Hepatic stellate cell (primary cell): ENCODE measurements around the gene ACSS1.

Experiments used
- DNase-seq: peaks from one replicate; pipeline ENCODE4 v3.0.0; 2011; ENCODE audit warnings: low spot score

Gene ACSS1

DNA sequence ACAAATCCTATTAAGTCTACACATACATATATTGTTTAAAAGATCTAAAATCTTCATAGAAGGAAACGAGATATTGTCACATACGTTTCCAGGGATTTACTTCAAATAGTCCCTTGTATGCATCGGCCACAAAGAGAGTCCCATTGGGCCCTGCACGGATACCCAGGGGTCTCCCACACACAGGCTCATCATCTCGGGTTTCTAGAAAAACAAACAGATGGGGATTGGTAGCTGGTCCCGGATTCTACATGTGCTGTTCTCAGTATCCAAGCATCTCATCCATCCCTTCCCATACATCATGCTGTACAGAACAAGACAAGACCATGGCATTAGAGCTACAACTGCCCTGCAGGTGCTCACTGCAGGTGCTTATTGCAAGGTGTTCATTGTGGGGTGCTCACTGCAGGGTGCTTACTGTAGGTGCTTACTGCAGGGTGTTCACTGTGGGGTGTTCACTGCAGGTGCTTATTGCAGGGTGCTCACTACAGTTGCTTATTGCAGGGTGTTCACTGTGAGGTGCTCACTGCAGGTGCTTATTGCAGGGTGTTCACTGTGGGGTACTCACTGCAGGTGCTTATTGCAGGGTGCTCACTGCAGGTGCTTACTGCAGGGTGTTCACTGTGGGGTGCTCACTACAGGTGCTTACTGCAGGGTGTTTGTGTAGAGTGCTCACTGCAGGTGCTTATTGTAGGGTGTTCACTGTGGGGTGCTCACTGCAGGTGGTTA, 86.4 kb downstream of the ACSS1 start:
- no peak for DNase-seq

- no peak for DNase-seq
These were observed 87.2 kb downstream of the ACSS1 start for GRCh38 chr20:24970754-24971153.

- DNase-seq, result no peak
These were observed 87.8 kb downstream of the ACSS1 start for GRCh38 chr20:24970030-24970553.

- DNase-seq, result no peak
These were observed 88.5 kb downstream of the ACSS1 start for GRCh38 chr20:24969186-24970029.

- DNase-seq, result no peak
These were observed 89.6 kb downstream of the ACSS1 start for GRCh38 chr20:24968278-24968800.

DNA sequence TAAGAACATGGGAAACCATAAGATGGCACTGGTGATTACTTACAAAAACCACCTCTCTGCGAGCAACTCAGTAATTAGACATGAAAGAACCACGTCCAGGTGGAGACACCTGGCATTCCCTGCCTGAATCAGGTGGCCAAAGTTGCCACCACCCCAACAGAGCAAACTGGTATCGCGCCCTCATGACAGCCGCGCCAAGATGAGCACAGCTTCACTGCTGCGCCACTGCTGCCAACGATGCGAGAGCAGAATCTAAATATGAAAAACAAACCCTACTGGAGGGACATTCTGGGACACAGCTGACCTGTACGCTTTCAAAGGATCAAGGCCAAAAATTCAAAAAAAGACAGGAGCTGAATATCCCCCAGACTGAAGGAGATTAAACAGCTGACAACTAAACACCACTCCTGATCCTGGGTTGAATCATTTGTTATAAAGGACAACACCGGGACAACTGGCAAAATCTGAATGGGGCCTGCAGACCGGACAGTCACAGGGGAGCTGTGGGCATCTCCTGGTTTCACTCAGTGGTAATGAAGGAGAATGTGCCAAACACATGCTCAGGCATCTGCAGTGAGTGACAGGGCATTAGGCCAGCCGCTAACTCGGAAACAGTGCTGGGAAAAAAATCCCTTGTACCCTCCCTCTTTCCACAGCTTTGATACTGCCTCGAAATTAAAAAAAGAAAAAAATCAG, 91.5 kb downstream of the ACSS1 start:
- no peak for DNase-seq

DNA sequence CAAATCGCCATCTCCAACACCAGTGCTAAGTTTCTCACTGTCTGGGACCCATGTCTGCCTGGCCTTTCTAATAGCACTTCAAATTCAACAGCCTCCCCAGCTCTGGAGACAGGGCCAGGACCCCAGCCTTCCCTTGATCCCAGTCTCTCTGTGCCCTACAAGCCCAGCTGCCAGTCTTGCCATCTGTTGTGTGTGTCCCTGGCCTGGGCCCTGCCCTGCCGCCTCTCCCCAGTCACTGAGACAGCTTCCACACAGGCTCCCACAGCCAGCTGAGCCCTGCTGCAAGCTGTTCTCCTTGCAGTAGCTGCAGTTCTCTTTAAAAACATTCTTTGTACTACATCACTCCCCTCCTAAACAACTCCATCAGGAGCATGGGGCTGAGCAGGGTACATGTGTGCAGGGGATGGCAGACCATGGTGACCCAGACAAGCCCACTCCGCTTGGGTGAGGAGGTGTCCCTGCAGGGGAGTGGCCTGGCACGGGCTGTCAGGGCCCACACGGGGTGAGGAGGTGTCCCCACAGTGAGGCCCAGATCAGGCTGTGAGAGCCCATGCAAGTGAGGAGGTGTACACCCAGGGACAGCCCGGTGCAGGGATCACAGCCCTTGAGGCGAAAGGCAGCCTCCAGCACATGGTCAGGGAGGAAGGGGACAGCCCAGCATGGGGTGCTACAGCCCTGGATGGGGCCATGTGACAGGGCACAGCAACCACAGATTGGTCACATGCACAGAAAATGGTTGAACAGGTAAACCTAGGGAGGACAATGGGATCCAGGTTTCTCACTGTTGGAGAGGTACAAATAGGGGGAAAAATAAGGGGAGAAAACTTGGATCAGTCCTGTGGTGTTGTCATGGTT, 92.6 kb downstream of the ACSS1 start:
- DNase-seq, result no peak

DNA sequence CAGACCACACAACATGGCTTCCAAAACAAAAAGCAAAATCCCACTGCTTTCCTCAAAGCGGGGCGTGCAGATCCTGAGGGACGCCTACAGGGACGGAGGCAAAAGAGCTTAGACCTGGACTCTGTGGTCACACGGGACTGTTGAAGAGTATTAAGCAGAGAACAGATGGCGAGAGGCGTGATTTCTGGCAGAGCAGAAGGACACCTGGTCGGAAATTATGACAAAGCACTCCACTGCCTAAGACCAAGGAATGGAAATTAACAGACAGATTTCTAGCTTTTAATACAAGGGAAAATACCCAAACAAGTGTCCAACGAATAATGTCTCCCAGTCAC, 93.5 kb downstream of the ACSS1 start:
- no peak for DNase-seq

DNA sequence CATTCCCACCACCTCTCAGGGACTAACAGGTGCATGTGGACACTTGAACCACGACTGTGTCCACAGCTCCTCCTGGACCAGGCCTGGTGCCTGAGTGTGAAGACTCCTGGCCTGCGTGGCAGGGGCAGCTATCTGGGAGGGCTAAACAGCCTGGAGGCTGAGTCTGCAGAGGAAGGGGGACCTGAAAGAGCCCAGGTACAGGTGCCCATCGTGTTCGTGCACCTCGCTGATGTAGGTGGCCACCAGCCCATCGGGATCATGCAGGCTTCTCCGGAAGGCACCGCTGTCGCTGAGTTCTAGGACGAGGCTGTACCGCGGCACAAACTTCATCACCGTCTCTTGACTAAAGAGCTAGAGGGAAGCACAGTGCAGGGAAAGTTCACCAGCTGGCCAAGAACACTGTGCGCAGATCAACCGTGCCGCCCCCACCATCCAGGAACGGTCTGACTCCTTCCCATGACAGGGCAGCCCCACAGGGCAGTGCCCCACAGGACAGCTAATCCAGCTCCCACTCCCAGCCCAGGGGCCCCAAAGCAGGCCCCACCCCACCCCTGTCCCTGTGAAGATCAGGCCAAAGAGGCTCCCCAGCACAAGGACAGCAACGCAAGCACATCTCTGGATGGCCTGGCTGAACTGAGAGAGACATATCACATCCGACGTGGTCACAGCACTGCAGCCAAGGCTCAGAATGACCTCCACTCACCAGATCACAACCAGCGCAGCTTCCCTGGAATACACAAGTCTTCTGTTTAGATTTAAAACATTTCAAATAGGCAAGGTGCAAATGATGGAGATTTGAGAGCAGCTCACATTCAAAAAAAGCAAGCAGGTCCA, 94.0 kb downstream of the ACSS1 start:
- no peak for DNase-seq

GRCh38 chr20:24962510-24962909, 95.4 kb downstream of the ACSS1 start:
- no peak for DNase-seq

DNA sequence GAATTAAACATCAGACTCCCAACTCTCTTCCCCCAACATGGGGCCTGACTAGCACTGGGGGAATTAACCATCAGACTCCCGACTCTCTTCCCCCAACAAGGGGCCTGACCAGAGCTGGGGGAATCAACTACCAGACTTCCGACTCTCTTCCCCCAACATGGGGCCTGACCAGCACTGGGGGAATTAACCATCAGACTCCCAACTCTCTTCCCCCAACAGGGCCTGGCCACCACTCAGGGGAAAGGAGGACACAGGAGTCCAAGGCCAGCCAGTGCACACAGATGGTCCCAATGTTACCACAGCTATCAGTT, 95.8 kb downstream of the ACSS1 start:
- DNase-seq, result no peak

GRCh38 chr20:24961384-24962181, 96.4 kb downstream of the ACSS1 start:
- DNase-seq, result no peak

DNA sequence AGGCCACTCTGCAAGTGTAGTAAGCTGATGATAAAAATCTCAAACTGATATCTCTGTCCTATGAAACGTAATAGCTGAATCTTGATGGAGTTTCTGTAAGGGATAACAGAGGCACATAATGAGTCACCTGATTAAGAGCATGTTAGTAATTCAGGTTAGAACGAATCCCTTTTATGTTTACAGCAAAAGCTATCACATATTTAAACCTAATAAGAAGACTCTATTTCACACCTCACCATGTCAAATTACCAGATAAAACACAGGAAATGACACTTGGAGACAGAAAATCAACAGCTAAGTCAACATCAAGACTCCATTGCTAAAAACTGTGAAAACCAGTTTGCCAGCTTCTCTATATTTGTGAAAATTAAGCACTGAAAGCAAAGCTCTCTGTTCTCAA, 97.1 kb downstream of the ACSS1 start:
- no peak for DNase-seq

- DNase-seq, result no peak
These were observed 97.6 kb downstream of the ACSS1 start for GRCh38 chr20:24960302-24960801.

DNA sequence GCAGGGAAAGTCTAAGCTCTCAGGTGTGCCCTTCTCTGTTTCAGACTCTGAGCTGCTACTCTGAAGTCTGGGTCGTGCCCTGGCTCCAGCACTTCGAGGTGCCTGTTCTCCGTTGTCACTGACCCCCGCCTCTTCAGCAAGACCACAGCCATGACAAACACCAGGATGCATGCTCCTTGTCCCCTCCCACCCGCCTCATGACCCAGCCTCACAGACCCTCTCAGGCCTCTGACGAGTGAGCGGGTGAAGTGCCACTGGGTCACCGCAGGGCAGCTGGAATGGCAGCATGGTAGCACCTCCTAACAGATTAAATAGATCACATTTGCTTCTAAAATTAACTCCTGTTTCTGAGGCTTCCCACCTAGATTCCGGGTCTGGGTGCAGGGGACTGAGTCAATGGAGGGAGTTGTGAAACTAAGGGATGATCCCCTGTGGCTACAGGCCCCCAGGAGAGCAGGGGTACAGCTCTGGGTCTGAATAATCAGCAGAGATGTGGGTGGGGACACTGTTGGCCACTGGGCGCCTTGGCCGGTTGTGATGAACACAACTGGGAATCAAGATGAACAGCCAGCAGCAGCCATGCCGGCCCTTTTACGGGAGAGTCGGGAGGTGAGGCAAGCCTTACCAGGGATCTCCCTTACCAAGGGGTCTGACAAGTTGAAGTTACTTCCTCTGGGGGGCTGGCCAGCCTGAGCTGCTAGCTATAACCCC, 98.2 kb downstream of the ACSS1 start:
- DNase-seq, result no peak

GRCh38 chr20:24958506-24959385, 99.2 kb downstream of the ACSS1 start:
- DNase-seq, result no peak

DNA sequence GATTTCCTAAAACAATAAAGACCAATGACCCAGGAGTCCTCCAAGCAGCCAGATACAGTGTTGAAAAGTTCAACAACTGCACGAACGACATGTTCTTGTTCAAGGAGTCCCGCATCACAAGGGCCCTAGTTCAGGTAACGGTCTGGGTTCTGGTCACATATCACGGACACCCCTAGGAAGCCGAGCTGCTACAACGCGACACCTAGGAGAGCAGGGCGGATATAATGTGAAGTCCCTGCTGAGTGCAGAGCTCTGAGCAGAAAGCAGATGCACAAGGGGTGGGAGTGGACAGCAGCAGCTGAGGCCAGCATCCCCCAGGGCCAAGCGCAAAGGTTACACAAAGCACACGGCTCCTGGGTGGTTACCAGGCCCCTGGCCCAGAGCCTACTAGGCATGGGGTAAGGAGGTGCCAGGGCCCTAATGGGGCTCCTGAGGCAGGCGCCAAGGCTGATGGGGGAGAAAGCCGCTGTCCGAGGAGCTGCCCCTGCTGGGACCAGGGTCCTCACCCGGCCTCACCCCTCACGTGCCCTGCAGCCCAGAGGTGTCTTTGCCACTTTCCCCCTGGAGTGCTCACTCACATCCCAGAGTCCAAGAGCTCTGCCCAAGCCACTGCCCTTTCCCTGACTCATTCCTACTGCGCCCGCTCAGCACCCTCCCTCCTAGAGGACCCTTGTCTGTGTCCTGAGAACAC, 100.5 kb downstream of the ACSS1 start:
- DNase-seq, result no peak
